CMK (cell line): ENCODE data around the gene NRN1L.
"Not testable (repeated sequence)": the region's sequence is repeated elsewhere in the genome, so short reads cannot be mapped to it uniquely, and the experiment has no call there.

Experiments
- DNase-seq: peaks from one replicate; pipeline ENCODE4 v3.0.0-alpha.2; 2010; ENCODE audit warnings: low read depth

NRN1L gene

DNA sequence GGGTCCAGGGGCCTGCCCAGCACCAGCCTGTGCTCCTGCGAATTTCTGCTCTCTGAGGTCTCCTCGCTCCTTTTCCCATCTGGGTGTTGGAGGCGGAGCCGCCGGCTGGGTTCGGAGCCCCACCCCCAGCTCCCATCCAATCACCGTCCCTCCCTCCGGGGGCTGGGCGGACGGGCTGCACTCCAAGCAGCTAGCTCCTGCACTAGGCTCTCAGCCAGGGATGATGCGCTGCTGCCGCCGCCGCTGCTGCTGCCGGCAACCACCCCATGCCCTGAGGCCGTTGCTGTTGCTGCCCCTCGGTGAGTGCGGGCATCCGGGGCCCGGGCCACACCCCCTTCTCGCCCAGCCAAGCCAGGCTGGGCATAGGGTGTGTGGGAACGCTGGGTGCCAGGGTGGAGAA lies at the start of gene NRN1L:
Gene NRN1L, plus strand, starts transcription at position 202 of the 400 bp plus-strand sequence. Its CDS starts 19 bp downstream, at position 221.
- DNase-seq = no peak

DNA sequence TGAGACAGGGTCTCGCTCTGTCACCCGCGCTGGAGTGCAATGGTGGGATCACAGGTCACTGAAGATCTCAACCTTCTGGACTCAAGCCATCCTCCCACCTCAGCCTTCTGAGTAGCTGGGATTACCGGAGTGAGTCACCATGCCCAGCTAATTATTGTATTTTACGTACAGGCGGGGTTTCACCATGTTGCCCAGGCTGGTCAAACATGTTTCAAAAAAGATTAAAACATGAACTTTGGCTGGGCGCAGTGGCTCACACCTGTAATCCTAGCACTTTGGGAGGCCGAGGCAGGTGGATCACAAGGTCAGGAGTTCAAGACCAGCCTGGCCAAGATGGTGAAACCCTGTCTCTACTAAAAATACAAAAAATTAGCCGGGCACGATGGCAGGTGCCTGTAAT lies 47.5 kb upstream of the NRN1L start:
- DNase-seq = not testable (repeated sequence)

DNA sequence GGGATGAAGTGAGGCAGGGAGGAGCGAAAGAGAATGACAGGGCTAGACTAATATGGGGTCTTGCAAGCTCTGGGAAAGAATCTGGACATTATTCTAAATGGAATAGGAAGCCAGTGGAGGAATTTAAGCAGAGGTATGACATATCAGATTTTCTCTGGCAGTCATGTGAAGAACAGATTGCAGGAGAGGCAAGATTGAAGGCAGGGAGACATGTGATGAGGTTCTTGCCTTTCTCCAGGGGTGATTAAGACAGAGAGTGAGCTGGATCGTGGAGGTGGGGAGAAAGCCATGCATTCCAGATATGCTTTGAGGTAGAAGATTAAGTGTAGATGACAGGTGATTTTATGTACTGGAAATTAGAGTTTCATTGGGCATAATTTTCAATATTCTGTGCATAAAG lies 46.9 kb upstream of the NRN1L start:
- DNase-seq = no peak

DNA sequence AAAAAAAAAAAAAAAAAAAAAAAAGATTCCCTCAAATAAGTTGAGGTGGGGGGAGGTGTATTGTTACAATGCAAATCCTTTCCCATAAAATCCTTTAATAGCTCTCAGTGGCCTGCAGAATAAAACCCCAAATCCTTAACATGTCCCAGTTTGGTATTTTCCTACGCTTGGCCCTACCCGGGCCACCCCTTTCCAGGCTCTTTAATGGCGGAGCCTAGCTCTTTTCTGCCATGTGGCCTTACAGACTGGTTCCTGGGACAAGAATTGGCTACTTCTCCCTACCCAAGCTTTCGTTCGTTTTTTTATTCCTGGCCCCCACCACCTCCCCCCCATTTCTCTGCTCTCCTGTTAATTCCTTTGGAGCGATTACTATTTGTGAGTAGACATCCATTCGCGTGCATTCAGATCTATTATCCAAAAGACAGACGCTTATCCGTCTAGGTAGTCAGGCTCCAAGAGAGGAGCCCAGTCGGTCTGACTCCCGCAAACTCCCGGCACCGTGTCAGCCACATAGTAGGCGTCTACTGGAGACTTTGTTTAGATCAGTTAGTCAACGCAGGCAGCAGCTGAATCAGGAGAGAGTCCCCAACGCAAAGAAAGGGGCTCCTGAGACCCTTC lies 43.4 kb upstream of the NRN1L start:
- no peak for DNase-seq

DNA sequence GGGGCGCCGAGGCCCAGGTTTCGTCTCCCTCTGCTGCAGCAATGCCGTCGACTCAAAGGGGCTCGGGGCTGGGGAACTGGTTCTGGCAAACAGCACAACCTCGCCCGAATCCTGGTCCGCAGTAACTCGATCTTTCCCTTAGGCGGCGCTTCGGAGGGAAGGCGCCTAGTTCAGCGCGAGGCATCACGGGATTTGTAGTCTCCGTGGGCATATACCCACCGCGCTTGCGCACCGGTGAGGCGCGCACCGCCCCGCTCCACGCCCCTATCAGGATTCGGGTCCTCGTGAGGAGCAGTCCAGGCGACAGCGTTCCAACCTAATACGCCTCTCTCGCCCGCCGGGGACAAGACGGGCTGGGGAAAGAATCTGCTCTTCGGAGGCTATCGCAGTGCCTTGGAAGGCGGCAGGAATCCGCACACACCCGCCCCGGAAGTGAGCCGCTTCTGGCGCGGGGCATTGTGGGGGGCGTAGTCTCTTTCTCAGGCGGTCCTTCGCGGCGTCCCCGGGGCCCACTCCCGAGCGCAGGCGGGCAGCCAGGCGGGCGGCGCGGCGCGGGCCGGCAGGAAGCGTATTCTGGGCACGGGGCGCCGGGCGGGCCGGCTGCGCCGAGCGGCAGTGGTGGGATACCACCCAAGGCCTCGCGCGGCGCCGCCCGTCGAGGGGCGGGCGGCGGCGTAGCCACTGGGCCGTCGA lies 42.7 kb upstream of the NRN1L start, which contains the start of gene THAP11:
Gene THAP11, plus strand, starts transcription at position 505 of the 693 bp plus-strand sequence. CDS start 235 bp downstream, outside the sequence.
- peak; percentile 89 for DNase-seq

DNA sequence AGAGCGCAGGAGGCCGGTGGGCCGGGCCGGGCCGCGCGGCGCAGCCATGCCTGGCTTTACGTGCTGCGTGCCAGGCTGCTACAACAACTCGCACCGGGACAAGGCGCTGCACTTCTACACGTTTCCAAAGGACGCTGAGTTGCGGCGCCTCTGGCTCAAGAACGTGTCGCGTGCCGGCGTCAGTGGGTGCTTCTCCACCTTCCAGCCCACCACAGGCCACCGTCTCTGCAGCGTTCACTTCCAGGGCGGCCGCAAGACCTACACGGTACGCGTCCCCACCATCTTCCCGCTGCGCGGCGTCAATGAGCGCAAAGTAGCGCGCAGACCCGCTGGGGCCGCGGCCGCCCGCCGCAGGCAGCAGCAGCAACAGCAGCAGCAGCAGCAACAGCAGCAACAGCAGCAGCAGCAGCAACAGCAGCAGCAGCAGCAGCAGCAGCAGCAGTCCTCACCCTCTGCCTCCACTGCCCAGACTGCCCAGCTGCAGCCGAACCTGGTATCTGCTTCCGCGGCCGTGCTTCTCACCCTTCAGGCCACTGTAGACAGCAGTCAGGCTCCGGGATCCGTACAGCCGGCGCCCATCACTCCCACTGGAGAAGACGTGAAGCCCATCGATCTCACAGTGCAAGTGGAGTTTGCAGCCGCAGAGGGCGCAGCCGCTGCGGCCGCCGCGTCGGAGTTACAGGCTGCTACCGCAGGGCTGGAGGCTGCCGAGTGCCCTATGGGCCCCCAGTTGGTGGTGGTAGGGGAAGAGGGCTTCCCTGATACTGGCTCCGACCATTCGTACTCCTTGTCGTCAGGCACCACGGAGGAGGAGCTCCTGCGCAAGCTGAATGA lies 42.0 kb upstream of the NRN1L start:
- peak; percentile 51 for DNase-seq

DNA sequence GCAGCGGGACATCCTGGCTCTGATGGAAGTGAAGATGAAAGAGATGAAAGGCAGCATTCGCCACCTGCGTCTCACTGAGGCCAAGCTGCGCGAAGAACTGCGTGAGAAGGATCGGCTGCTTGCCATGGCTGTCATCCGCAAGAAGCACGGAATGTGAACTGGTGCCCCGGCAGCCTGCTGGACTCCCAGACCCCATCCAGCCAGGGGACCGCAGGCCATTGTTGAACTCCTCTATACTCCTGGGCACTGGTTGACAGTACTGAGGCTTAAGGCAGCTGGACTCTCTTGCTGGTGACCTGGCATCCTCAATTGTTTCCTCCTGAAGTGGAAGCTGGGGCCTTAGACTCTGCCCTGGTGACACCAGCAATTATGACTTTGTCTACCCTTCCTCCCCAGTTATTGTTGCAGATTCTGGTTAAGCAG lies 41.3 kb upstream of the NRN1L start:
- no peak for DNase-seq

DNA sequence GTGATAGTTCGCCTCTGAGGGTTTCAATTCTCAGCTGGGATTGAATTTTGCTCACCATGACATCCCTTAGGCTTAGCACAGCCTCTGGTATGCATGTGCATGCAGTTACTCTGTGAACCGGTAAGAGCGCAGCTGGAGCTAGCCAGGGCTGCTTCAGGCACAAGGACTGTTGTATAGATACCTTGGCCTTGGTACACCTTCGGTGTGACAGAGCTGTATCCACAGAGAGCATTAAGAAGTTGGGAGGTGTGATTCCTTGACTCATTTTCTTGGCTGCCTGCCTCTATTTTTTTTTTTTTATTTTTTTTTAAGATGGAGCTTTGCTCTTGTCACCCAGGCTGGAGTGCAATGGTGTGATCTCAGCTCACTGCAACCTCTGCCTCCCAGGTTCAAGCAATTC lies 40.2 kb upstream of the NRN1L start:
- DNase-seq = no peak

DNA sequence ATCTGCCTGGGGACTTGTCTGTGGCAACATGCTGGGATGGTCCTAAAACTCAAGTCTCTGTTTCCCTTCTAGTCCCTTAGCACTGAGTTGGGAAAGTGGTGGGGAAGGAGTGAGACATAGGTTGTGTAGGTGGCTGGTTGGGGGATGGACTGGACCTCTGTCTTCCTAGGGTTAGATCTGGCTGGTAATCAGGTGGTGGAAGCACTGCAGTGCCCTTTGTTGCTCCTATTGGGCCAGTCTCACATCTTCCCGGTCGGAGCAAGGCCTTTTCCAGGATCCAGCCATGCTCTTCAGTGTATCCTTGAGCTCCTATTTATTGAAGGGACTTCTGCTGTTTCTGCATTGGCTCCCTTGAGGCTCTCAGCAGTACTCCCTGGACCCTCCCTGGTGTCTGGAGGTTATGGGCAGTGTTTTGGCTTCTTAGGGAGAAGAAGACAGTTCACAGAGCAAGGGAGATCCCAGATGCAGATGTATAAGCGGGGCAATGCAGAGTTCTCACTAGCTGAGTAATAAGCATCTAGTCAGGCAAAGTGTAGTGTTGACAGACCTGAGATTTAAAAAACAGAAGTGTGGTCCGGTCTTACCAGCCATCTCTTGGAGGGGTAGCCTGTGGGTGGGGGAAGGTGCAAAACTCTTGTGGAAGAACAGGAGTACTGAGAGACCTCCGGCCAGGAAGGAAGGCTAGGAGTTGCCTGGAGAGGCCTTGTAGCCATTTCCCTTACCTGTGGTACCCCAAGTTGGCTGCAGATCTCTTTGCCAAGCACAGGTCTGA lies 39.2 kb upstream of the NRN1L start:
- DNase-seq = no peak

DNA sequence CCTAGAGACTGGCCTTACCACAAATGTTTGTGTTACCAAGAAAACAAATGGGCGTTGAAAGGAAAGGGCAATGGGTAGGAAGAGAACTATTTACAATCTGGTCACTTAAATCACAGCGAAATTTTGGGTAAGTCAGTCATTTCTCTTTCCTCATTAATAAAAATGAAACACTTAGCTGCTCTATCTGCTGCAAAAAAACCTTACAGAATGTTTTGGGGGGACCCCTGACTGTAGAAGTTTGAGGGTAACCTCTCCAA lies 38.7 kb upstream of the NRN1L start:
- DNase-seq = no peak

DNA sequence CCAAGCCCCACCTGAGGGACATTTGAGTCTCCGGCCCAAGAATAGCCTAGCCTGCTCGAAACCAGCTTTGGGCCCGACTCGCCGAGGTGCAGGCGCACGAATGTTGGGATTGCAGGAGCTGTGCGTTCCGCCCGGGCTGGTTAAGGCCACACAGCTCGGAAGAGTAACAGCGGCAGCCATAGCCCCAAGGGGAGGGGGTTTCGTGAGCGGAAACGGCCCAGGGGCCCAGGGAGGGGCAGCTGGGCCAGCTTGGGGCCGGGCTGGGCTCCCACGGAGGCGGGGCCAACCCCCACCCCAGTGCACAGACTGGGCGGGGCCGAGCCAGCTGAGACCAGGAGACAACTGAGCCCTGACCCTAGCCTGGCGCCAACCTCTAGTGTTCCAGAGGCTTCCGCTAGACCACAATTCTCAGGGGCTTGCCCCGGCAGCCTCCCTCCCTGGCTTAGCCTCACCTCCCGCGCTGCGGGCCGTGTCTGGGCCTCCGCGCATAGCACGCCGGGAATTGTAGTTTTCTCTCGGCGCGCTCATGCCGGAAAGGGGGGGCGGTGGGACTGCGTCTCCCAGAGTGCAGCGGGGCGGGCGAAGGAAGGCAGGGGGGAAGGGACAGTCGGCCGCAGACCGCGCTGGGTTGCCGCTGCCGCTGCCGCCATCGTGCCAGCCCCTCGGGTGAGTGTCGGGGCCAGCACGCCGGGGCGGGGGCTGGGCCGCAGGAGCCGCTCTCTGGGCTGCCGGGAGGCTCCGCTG lies 38.2 kb upstream of the NRN1L start, which contains the start of gene NUTF2:
Gene NUTF2, plus strand, starts transcription at position 614 of the 744 bp plus-strand sequence. CDS start 18,198 bp downstream, outside the sequence.
- DNase-seq = peak; percentile 96

DNA sequence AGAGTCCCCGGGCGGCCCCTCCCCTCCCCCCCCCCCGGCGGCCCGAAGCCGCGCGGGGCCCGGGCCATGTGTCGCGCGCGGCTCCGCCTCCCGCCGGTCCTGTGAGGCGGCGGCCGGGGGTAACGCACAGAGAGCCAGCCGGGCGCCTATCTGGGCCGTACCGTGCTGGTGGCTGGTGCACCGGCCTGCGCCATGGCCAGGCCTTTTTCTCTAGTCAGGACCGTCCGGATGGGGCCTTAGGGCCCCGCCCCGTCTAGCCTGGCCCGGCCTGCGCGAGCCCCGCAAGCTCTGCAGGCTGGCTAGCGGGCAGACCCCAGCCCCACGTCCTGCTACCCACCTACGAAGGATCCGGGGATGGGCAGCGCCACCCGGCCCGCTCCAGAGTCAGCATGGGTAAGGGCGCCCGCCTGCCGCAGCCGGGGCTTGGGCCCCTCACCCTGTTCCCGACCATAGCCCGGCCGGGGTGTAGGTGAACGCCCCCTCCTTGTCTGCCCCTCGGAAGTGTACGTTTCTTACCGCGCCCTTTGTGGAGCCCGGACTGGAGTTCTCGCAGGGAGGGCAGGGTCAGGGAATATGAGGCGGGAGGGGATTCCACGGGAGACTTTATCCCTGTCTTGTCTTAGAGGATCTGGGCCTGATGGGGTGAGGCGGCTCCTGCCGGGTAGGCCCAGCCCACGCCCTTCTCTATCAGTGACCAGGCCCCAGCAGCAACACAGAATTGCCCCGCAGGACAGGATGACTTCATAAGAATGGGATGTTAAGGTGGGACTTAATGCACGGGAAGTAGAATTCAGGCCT lies 37.4 kb upstream of the NRN1L start, which contains the start of gene CENPT:
Gene CENPT, minus strand, starts transcription at position 630 of the 798 bp plus-strand sequence. CDS start 13,834 bp downstream, outside the sequence.
- DNase-seq = peak; percentile 48

DNA sequence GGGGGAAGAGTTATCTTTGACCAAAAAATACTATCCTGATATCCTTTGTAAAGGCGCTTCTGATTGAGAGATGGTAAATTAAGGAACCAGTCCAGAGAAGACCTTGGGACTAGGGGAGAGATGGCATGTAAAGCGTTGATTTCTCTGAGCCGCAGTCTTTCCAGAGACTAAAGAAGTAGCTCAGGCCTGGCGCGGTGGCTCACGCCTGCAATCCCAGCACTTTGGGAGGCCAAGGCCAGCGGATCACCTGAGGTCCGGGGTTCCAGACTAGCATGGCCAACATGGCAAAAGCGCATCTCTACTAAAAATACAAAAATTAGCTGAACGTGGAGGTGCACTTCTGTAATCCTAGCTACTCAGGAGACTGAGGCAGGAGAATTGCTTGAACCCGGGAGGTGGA lies 36.6 kb upstream of the NRN1L start:
- no peak for DNase-seq

DNA sequence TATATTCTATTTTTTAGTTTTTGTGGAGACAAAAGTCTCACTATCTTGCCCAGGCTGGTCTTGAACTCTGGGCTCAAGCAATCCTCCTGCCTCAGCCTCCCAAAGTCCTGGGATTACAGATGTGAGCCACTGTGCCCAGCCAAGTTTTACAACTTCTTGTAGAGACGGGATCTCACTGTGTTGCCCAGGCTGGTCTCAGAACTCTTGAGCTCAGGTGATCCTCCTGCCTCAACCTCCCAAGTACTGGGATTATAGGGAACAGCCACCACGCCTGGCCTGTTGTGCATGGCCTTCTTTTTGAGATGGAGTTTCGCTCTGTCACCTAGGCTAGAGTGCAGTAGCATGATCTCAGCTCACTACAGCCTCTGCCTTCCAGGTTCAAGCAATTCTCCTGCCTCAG lies 31.0 kb upstream of the NRN1L start:
- DNase-seq = no peak

DNA sequence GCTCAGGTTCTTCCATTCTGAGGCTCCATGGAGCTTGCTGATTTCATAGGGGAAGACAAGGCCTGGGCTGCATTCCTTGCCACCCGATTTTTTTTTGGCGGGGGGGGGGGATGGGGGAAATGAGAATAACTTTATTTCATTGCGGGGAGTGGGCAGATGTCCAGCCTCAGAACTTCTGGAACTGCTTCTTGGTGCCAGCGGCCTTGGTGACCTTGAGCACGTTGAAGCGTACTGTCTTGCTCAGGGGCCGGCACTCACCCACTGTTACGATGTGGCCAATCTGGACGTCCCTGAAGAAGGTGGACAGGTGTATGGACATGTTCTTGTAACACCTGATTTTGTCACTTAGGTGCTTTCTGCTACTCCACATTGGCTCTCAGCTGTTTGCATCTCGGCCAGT lies 28.9 kb upstream of the NRN1L start:
- no peak for DNase-seq

DNA sequence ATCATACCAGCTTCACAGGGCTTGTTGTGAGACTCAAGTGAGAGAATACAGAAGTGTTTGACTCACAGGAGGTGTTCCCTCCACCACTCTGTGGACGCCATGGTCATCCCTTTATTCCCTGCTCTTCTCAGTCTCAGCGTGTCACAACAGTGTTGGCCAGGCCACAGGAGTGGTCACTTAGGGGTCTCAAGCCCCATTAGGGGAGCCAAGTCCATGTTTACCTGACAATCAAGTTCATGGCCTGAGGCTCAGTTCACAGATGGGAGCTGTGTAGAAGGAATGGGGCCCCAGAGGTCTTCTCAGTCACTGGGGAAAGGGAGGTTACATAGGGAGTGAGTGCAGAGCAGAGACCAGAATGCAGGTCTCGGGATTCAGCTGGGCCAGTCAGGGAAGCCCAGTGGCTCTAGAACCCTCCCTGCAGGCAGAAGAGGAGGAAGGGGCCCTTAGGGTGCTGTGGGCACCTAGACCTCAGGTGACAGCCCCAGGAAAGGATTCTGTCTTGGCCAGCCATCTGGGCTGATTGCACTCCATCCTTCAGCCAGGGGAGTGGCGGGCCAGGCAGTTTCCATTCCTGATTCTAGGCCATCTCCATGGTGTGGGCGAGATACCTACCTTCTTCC lies 27.6 kb upstream of the NRN1L start:
- DNase-seq = no peak

DNA sequence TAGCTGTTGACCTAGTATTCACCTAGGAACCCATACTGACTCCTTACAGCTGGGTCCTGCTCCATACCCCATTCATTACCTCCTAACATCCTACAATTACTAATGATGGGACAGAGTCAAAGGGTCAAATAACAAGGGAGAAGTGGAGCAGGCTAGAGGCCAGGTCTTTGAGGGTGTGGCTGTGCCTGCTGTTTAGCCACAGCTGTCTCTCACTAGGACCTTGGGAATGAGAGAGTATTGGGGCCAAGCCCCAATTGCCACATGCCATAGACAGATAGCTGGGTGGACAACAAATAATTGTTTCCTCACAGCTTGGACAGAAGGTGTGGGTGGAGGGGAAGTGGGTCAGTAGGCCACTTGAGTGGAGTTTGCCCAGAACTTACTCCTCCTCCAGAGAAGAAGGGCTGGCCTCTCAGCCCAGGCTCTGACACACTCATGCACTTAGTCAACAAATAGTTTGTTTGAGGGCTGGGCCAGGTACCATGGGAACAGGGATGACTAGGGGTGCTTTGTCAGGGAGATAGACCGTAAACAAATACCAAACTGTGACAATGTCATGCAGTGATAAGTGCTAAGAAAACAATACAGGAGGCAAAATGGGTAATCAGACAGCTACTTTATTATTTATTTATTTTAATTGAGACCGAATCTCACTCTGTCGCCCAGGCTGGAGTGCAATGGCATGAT lies 27.0 kb upstream of the NRN1L start:
- DNase-seq = no peak

DNA sequence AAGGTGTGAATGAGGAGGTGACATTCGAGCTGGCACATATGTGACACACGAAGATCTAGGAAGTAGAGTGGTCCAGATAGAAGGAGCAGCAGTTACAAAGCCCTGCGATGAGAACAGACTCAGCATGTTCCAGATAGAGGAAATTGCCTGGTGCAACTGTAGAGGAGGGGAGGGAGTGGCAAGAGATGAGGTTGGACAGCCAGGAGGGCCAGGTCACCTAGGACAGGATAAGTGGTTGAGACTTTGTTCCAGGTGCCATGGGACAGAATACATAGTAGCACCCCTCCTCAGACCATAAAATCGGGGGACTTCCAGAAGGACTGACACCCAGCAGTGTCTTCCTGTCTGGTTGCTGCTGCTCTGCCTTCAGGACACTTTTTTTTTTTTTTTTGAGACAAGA lies 26.2 kb upstream of the NRN1L start:
- DNase-seq = no peak

DNA sequence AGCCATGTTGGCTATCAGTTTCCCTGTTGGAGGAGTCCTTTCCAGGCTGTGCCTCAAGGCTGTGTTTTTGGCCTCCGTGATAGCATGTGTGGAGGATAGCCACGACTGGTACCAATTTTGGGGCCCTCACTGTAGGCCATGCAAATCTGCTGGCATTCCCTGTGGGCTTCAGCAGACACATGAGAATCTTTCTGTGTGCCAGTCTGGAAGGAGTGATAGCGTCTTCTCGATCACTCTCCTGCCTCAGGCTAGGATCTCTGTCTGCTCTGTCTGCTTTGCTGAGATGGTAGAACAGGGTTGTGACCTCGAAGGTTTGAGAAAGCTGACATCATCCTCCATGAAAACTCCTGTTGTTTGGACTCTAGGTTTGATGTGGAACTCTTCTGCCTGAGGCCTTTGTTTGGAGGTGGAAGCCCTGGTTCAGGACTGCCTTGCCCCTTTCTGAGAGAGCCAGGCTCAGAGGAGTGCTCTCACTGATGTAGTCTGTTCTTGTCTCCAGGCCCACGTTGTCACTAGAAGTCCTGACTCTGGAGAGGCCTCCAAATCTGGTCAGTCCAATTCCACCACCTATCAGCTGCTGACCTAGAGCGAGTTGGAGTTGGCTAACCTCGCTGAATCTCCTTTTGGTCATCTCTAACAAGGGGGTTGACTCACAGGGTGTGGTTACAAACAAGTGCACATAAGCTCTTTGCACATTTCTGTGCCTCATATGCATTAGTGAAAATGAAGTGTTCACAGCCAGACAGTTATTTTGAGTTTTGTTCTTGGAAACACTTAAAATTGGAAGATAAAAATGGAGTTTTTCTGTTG lies 23.9 kb upstream of the NRN1L start:
- DNase-seq = no peak
